Liver (tissue), 9 donors: ENCODE measurements around the gene NPW. TPM values are rescaled to one million over a fixed set of nuclear protein-coding genes. Genes with fewer than 3 reads are reported as not detected.

ENCODE experiments used
- DNase-seq: peaks from one replicate; pipeline ENCODE4 v3.0.0-alpha.2; 2017; ENCODE audit warnings: low spot score
- H3K27ac ChIP-seq, 2 donors: one replicate each; pipeline ENCODE4 v1.7.0; 2013; ENCODE audit warnings: inconsistent platforms in 2 of 2, low read length in 2 of 2, control low read depth in 1 of 2, low read depth in 1 of 2, mild to moderate bottlenecking in 1 of 2
- H3K27me3 ChIP-seq, 4 donors: one replicate each; pipeline versions ENCODE4 v1.6.1 to v1.7.0; 2013; ENCODE audit warnings: low read length in 3 of 4, inconsistent platforms in 1 of 4, mild to moderate bottlenecking in 1 of 4, moderate library complexity in 1 of 4; ENCODE audit not compliant: control insufficient read depth in 4 of 4, insufficient read depth in 4 of 4
- H3K36me3 ChIP-seq, 4 donors: one replicate each; pipeline versions ENCODE4 v1.6.1 to v1.7.0; 2013; ENCODE audit warnings: low read length in 3 of 4, mild to moderate bottlenecking in 3 of 4, low read depth in 1 of 4, moderate library complexity in 1 of 4; ENCODE audit not compliant: control insufficient read depth in 4 of 4, insufficient read depth in 3 of 4
- H3K4me1 ChIP-seq, 4 donors: one replicate each; pipeline versions ENCODE4 v1.6.1 to v1.7.0; 2013; ENCODE audit warnings: low read length in 3 of 4, mild to moderate bottlenecking in 3 of 4, moderate library complexity in 1 of 4; ENCODE audit not compliant: control insufficient read depth in 4 of 4, insufficient read depth in 4 of 4
- H3K4me3 ChIP-seq, 3 donors: one replicate each; pipeline versions ENCODE4 v1.6.1 to v1.7.0; 2013; ENCODE audit warnings: low read length in 3 of 3, control low read depth in 1 of 3, low read depth in 1 of 3, mild to moderate bottlenecking in 1 of 3
- H3K9ac ChIP-seq, 2 donors: one replicate each; pipeline ENCODE4 v1.7.0; 2013; ENCODE audit warnings: low read length in 2 of 2, mild to moderate bottlenecking in 2 of 2, moderate library complexity in 2 of 2, control low read depth in 1 of 2, low read depth in 1 of 2
- H3K9me3 ChIP-seq, 4 donors: one replicate each; pipeline versions ENCODE4 v1.6.1 to v1.7.0; 2013; ENCODE audit warnings: low read length in 3 of 4; ENCODE audit not compliant: control insufficient read depth in 4 of 4
- EGR1 ChIP-seq, 2 donors: IDR thresholded peaks; 2 replicates each; pipeline ENCODE4 v1.6.1; 2016 to 2018; ENCODE audit warnings: antibody characterized with exemption in 2 of 2, low read depth in 2 of 2
- FOXA1 ChIP-seq: IDR thresholded peaks from 2 replicates; pipeline ENCODE4 v1.6.1; 2016; ENCODE audit warnings: antibody characterized with exemption
- FOXA2 ChIP-seq: IDR thresholded peaks from 2 replicates; pipeline ENCODE4 v1.6.1; 2016; ENCODE audit warnings: antibody characterized with exemption
- GABPA ChIP-seq, 2 donors: IDR thresholded peaks in 1 of 2; conservative IDR thresholded peaks in 1 of 2; 2 replicates each; pipeline ENCODE4 v1.6.1; 2016; ENCODE audit warnings: antibody characterized with exemption in 2 of 2, mild to moderate bottlenecking in 1 of 2, moderate library complexity in 1 of 2
- HNF4A ChIP-seq, 2 donors: conservative IDR thresholded peaks; 2 replicates each; pipeline ENCODE4 v1.6.1; 2016; ENCODE audit warnings: antibody characterized with exemption in 2 of 2, mild to moderate bottlenecking in 2 of 2
- HNF4G ChIP-seq: IDR thresholded peaks from 2 replicates; pipeline ENCODE4 v1.6.1; 2016; ENCODE audit warnings: antibody characterized with exemption
- JUND ChIP-seq, 2 donors: IDR thresholded peaks; 2 replicates each; pipeline ENCODE4 v1.6.1; 2016; ENCODE audit warnings: antibody characterized with exemption in 2 of 2
- NR2F2 ChIP-seq: IDR thresholded peaks from 2 replicates; pipeline ENCODE4 v1.6.1; 2016; ENCODE audit warnings: antibody characterized with exemption
- RAD21 ChIP-seq, 2 donors: IDR thresholded peaks; 2 replicates each; pipeline ENCODE4 v1.6.1; 2016; ENCODE audit warnings: antibody characterized with exemption in 2 of 2, mild to moderate bottlenecking in 2 of 2
- RXRA ChIP-seq, 2 donors: IDR thresholded peaks; 2 replicates each; pipeline ENCODE4 v1.6.1; 2017 to 2018; ENCODE audit warnings: antibody characterized with exemption in 2 of 2, mild to moderate bottlenecking in 1 of 2
- SP1 ChIP-seq: IDR thresholded peaks from 2 replicates; pipeline ENCODE4 v1.6.1; 2018; ENCODE audit warnings: antibody characterized with exemption, mild to moderate bottlenecking
- TAF1 ChIP-seq: conservative IDR thresholded peaks from 2 replicates; pipeline ENCODE4 v1.6.1; 2016; ENCODE audit warnings: antibody characterized with exemption, mild to moderate bottlenecking
- YY1 ChIP-seq: IDR thresholded peaks from 2 replicates; pipeline ENCODE4 v1.6.1; 2016; ENCODE audit warnings: antibody characterized with exemption, mild to moderate bottlenecking
- WGBS: extraction: QIAGEN DNeasy Blood & Tissue Kit; methylation state at CpG from one replicate; pipeline ENCODE4 v1.1.7; 2013; 5-methylcytosine and 5-hydroxymethylcytosine counted together
- polyA plus RNA-seq, 2 donors: library from polyadenylated mRNA; stranded (reverse) in 1 of 2; unstranded in 1 of 2; fragments of 200-250 nt in 1 of 2; fragments of >200 nt in 1 of 2; fragmentation: Nextera tagmentation in 1 of 2; extraction: Ambion mirVana in 1 of 2; gene quantifications; one replicate each; pipeline versions ENCODE4 v1.2.1 to v1.2.3, GENCODE V29; 2013 to 2015
- total RNA-seq, 2 donors: library from RNA; depleted of rRNA; stranded (reverse); fragments of >200 nt; gene quantifications; one replicate each; pipeline ENCODE4 v1.2.3, GENCODE V29; 2014
- TF ChIP-seq, protein P1 (sequence below): IDR thresholded peaks from 2 replicates; pipeline ENCODE4 v1.6.1; 2016; ENCODE audit warnings: antibody characterized with exemption, mild to moderate bottlenecking
- TF ChIP-seq, protein P2 (sequence below): IDR thresholded peaks from 2 replicates; pipeline ENCODE4 v1.6.1; 2016; ENCODE audit warnings: antibody characterized with exemption
- TF ChIP-seq, protein P3 (sequence below): IDR thresholded peaks from 2 replicates; pipeline ENCODE4 v1.6.1; 2016; ENCODE audit warnings: antibody characterized with exemption
- TF ChIP-seq, protein P4 (sequence below): IDR thresholded peaks from 2 replicates; pipeline ENCODE4 v1.6.1; 2016; ENCODE audit warnings: antibody characterized with exemption
- TF ChIP-seq, protein P5 (sequence below): fragments of 150-350 bp; IDR thresholded peaks from 2 replicates; pipeline ENCODE4 v1.5.1; 2017; ENCODE audit warnings: improper control_type of control experiment, low read depth, low read length; ENCODE audit not compliant: missing input control
- donor health status: healthy.
- donor health status: healthy.
- donor health status: healthy.
- donor health status: healthy.
- donor health status: healthy.

Gene NPW
- total and polyA plus RNA-seq, 4 donors = 1.3 to 20.6 (median 9.1) TPM

DNA sequence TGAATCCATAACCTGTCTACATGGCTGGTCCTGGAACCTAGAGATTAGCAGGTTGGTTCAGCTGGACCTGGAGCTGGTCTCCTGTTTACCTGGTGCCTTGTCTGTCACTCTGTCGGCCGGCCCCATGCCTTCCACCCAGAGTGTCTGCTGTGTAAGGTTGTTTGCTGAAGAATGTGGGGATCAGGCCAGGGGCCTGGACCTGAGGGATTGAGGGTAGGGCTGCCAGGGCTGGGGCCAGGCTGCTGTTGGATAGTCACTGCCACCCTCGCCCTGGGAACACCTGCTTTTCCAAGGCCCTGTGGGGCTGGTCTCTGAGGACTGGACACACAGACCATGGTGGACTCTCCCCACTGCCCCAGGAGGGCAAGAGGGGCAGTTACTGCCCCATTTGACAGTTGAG lies 8.6 kb downstream of the NPW start:
- H3K9ac ChIP-seq = peak overlapping the region; percentile 64 to 94
- WGBS = 24% methylated on average over 3 of the region's 3 CpGs
- peak overlapping the region; percentile 49 to 65 for H3K27ac ChIP-seq
- H3K4me3 ChIP-seq = peak overlapping the region; percentile 89 to 99 (median 89)
- H3K9me3 ChIP-seq = no peaks in the 10 kb centered on the region
- no peaks in the 10 kb centered on the region for H3K36me3 ChIP-seq
- no peak for DNase-seq
- H3K4me1 ChIP-seq = peaks cover 25 to 84% (median 65%) of the 10 kb centered on the region in 4 donors
- TF ChIP-seq, protein P1, sequence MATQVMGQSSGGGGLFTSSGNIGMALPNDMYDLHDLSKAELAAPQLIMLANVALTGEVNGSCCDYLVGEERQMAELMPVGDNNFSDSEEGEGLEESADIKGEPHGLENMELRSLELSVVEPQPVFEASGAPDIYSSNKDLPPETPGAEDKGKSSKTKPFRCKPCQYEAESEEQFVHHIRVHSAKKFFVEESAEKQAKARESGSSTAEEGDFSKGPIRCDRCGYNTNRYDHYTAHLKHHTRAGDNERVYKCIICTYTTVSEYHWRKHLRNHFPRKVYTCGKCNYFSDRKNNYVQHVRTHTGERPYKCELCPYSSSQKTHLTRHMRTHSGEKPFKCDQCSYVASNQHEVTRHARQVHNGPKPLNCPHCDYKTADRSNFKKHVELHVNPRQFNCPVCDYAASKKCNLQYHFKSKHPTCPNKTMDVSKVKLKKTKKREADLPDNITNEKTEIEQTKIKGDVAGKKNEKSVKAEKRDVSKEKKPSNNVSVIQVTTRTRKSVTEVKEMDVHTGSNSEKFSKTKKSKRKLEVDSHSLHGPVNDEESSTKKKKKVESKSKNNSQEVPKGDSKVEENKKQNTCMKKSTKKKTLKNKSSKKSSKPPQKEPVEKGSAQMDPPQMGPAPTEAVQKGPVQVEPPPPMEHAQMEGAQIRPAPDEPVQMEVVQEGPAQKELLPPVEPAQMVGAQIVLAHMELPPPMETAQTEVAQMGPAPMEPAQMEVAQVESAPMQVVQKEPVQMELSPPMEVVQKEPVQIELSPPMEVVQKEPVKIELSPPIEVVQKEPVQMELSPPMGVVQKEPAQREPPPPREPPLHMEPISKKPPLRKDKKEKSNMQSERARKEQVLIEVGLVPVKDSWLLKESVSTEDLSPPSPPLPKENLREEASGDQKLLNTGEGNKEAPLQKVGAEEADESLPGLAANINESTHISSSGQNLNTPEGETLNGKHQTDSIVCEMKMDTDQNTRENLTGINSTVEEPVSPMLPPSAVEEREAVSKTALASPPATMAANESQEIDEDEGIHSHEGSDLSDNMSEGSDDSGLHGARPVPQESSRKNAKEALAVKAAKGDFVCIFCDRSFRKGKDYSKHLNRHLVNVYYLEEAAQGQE = no peak
- TF ChIP-seq TAF1 (no peak), JUND (IDR thresholded peaks at IDR 0.05) (no peak), FOXA2 (no peak), HNF4G (no peak), SP1 (no peak), EGR1 (IDR thresholded peaks at IDR 0.05; ENCODE audit: low read depth in 2 of 2) (no peak), NR2F2 (no peak), HNF4A (conservative IDR thresholded peaks at IDR 0.05) (no peak), FOXA1 (no peak), GABPA (IDR thresholded peaks at IDR 0.05 in 1 of 2, conservative IDR thresholded peaks at IDR 0.05 in 1 of 2) (no peak), YY1 (no peak), RXRA (IDR thresholded peaks at IDR 0.05) (no peak), RAD21 (IDR thresholded peaks at IDR 0.05) (no peak)
- TF ChIP-seq, protein P2, sequence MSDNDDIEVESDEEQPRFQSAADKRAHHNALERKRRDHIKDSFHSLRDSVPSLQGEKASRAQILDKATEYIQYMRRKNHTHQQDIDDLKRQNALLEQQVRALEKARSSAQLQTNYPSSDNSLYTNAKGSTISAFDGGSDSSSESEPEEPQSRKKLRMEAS = no peak
- TF ChIP-seq, protein P3, sequence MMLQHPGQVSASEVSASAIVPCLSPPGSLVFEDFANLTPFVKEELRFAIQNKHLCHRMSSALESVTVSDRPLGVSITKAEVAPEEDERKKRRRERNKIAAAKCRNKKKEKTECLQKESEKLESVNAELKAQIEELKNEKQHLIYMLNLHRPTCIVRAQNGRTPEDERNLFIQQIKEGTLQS = no peak
- TF ChIP-seq, protein P4, sequence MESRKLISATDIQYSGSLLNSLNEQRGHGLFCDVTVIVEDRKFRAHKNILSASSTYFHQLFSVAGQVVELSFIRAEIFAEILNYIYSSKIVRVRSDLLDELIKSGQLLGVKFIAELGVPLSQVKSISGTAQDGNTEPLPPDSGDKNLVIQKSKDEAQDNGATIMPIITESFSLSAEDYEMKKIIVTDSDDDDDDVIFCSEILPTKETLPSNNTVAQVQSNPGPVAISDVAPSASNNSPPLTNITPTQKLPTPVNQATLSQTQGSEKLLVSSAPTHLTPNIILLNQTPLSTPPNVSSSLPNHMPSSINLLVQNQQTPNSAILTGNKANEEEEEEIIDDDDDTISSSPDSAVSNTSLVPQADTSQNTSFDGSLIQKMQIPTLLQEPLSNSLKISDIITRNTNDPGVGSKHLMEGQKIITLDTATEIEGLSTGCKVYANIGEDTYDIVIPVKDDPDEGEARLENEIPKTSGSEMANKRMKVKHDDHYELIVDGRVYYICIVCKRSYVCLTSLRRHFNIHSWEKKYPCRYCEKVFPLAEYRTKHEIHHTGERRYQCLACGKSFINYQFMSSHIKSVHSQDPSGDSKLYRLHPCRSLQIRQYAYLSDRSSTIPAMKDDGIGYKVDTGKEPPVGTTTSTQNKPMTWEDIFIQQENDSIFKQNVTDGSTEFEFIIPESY = no peak
- TF ChIP-seq, protein P5, sequence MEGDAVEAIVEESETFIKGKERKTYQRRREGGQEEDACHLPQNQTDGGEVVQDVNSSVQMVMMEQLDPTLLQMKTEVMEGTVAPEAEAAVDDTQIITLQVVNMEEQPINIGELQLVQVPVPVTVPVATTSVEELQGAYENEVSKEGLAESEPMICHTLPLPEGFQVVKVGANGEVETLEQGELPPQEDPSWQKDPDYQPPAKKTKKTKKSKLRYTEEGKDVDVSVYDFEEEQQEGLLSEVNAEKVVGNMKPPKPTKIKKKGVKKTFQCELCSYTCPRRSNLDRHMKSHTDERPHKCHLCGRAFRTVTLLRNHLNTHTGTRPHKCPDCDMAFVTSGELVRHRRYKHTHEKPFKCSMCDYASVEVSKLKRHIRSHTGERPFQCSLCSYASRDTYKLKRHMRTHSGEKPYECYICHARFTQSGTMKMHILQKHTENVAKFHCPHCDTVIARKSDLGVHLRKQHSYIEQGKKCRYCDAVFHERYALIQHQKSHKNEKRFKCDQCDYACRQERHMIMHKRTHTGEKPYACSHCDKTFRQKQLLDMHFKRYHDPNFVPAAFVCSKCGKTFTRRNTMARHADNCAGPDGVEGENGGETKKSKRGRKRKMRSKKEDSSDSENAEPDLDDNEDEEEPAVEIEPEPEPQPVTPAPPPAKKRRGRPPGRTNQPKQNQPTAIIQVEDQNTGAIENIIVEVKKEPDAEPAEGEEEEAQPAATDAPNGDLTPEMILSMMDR = no peak
- no peaks in the 10 kb centered on the region for H3K27me3 ChIP-seq
